LNCAP (cell line): ENCODE measurements around the gene BICD1.

Experiments
- CTCF ChIP-seq: fragments of 450-650 bp; IDR thresholded peaks from 2 replicates; pipeline ENCODE4 v1.5.1; 2017; ENCODE audit warnings: mild to moderate bottlenecking

Gene BICD1

GRCh38 chr12:32309811-32310736, 203.4 kb downstream of the BICD1 start:
- TF ChIP-seq CTCF, result no peak

- peak; percentile 70 for TF ChIP-seq CTCF
These were observed 205.5 kb downstream of the BICD1 start for GRCh38 chr12:32312049-32312670.

DNA sequence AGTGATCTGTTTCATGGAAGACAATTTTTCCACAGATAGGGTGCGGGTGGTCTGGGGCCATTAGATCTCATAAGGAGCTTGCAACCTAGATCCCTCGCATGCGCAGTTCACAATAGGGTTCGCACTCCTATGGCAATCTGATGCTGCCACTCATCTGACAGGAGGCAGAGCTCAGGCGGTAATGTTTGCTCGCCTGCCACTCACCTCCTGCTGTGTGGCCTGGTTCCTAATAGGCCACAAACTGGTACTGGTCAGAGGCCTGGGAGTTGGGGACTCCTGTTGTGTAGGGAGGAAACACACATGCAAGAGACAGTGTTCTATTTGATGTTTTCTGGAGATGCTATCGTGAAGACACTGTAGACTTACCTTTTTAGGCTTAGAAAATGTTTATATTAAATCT, 215.7 kb downstream of the BICD1 start:
- TF ChIP-seq CTCF, result no peak

DNA sequence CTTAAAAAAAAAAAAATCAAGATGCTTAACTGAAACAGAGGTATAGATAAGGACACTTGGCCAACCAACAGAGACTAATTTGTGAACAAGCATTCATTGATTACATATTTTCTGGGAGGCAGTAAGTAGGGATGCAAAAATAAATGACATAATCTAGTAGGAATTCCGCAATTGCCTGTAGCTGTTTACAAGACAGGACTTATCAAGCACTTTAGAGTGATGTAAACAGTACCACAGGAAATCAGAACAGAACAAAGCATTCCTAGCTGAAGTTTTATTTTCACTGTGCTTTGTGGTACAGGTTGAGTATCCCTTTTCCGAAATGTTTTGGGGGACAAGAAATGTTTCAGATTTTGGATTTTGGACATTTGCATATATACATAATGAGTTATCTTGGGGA, 224.5 kb downstream of the BICD1 start:
- TF ChIP-seq CTCF, result no peak

- no peak for TF ChIP-seq CTCF
These were observed 225.8 kb downstream of the BICD1 start for GRCh38 chr12:32332446-32332845.

DNA sequence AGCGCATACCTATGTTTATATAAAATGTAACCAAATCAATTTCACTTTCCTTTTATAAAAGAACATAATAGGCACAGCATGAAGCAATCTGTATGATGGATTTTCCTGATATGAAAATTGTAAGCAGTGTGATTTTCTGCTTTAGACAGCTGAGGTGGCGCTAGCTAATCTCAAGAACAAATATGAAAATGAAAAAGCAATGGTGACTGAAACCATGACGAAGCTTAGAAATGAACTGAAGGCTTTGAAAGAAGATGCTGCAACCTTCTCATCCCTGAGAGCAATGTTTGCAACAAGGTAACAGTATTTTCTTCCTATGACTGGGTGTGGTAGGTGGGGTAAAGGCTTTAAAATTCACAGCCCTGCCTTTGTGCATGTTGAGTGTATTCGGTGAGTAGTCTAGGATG, 227.7 kb downstream of the BICD1 start:
- no peak for TF ChIP-seq CTCF

GRCh38 chr12:32336261-32336660, 229.6 kb downstream of the BICD1 start:
- no peak for TF ChIP-seq CTCF
